ENCODE measurements around the gene UVSSA. TPM values are rescaled to one million over a fixed set of nuclear protein-coding genes. Genes with fewer than 3 reads are reported as not detected.
"Not testable (repeated sequence)": the region's sequence is repeated elsewhere in the genome, so short reads cannot be mapped to it uniquely, and the experiment has no call there.

Gene UVSSA
- total RNA-seq, 1 experiment from 2014 or later, result 3.2 TPM

GRCh38 chr4:1317177-1318045 lies 29.6 kb upstream of the UVSSA start:
- no peak for DNase-seq (ENCODE audit: low read depth)

- no peak for DNase-seq (ENCODE audit: low read depth)
Observed at GRCh38 chr4:1318046-1318375, 29.0 kb upstream of the UVSSA start.

- no peak for DNase-seq (ENCODE audit: low read depth)
Observed at GRCh38 chr4:1318488-1319213, 28.4 kb upstream of the UVSSA start.

- no peak for DNase-seq (ENCODE audit: low read depth)
Observed at GRCh38 chr4:1321486-1321885, 25.5 kb upstream of the UVSSA start.

- DNase-seq (ENCODE audit: low read depth), result no peak
Observed at GRCh38 chr4:1321946-1322650, 24.9 kb upstream of the UVSSA start.

GRCh38 chr4:1323280-1323634 lies 23.8 kb upstream of the UVSSA start:
- no peak for DNase-seq (ENCODE audit: low read depth)

- peak; percentile 59 for DNase-seq (ENCODE audit: low read depth)
Observed at GRCh38 chr4:1323635-1324442, 23.2 kb upstream of the UVSSA start.

- DNase-seq (ENCODE audit: low read depth), result not testable (repeated sequence)
Observed at GRCh38 chr4:1324443-1325175, 22.4 kb upstream of the UVSSA start.

- no peak for DNase-seq (ENCODE audit: low read depth)
Observed at GRCh38 chr4:1325176-1325480, 21.9 kb upstream of the UVSSA start.

GRCh38 chr4:1325681-1326635 lies 21.1 kb upstream of the UVSSA start:
- DNase-seq (ENCODE audit: low read depth), result no peak

GRCh38 chr4:1326751-1327525 lies 20.1 kb upstream of the UVSSA start:
- DNase-seq (ENCODE audit: low read depth), result no peak

GRCh38 chr4:1327526-1328266 lies 19.3 kb upstream of the UVSSA start:
- no peak for DNase-seq (ENCODE audit: low read depth)

- DNase-seq (ENCODE audit: low read depth), result no peak
Observed at GRCh38 chr4:1328267-1329155, 18.5 kb upstream of the UVSSA start.

- DNase-seq (ENCODE audit: low read depth), result no peak
Observed at GRCh38 chr4:1329408-1330371, 17.3 kb upstream of the UVSSA start.

GRCh38 chr4:1330761-1331590 lies 16.0 kb upstream of the UVSSA start:
- DNase-seq (ENCODE audit: low read depth), result no peak
